ENCODE data around the gene FRMD6. TPM values are rescaled to one million over a fixed set of nuclear protein-coding genes. Genes with fewer than 3 reads are reported as not detected.

Gene FRMD6
- polyA plus RNA-seq, 10 donors: 22.3 to 40.8 (median 30.4) TPM

- no peak for DNase-seq
These were observed 9.8 kb downstream of the FRMD6 start for GRCh38 chr14:51661504-51661903.

- DNase-seq: no peak
These were observed 12.1 kb downstream of the FRMD6 start for GRCh38 chr14:51663783-51664326.

GRCh38 chr14:51666070-51666469 lies 14.4 kb downstream of the FRMD6 start:
- DNase-seq: no peak

- DNase-seq: no peak
These were observed 15.1 kb downstream of the FRMD6 start for GRCh38 chr14:51666826-51667225.

- no peak for DNase-seq
These were observed 17.2 kb downstream of the FRMD6 start for GRCh38 chr14:51668870-51669269.

DNA sequence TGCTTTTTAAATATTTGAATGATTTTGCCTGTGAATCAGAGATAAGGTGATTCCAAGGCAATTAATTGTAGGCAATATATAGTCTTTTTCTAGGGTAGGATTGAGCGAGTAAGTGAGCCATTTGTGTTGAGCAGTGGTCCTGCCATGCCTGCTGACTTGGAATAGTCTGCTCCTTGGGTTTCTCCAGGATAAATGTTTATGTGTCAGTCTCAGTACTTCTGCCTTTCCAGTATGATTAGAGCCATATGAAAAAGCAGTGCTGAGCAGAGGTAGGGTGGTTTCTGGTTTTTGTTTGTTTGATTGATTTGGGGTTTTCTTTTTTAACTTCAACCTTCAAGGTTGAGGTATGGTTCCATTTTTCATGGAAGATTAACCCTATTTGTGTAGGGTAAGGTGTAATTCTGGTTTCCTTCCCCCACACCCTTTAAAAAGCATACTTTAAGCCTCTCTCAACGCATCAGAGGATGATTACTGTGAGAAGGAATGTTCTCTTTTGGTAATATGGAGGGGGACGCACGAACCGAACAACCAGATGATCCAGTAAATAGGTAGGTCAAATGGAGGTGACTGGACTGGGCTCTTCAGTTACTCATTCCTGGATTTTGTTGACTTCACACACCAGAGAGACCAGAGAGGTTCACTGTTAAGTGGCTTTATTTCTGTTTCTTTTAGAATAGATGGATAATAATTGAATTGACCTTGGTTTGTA lies 22.7 kb downstream of the FRMD6 start:
- DNase-seq: no peak

DNA sequence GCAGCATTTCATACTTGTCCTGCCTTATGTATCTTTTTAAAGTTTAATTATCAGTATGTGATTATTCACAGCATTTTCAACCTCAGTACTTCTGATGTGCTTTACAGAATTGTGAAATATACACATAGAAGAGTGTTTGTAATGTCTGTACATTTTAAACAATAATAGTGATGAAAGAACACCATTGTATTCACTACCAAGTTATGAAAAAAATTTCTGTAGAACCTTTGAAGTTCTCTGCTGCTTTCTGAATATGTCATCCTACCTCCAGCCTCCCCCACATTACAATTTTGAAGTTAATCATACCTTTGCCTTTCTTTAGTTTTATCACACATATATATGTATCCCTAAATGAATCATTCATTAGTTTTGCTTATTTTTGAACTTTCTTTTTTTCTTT lies 24.8 kb downstream of the FRMD6 start:
- DNase-seq: no peak

DNA sequence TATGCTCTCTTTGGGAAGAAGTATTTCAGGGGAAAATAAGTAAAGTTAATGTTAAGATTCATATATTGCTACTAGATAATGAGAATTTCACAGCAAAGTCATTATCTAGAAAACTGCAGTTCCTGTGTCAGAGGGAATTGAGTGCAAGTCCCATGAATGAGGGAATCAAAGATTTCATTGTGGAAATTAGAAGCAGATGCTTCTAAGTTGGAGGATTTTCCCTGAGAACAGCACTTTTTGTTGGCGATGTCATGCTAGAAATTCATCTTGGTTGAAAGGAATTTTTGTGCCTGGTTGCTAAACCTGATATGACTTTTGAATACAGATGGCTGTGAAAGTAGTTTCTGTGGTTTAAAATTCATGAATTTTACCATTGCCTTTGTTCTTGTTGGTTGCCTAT lies 25.6 kb downstream of the FRMD6 start:
- DNase-seq: peak; percentile 54 to 81 (median 61)

DNA sequence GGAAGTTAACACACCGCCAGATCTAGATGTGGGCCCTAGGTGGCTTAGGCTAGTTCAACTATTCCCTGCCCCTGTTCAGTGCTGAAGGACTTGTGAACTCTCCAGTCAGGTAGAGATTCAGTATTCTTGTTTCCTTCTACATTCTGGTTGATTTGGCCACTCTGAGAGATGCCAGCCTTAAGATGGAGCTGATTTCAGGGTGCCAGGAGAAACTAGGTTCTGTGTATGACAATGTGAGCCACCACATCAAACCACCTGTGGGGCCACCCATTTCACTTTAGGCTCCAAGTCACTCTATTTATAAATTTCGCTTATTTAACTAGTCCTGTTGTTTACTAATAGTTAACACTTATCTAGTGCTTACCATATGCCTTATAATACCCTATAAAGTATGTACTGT lies 26.0 kb downstream of the FRMD6 start:
- DNase-seq: no peak

DNA sequence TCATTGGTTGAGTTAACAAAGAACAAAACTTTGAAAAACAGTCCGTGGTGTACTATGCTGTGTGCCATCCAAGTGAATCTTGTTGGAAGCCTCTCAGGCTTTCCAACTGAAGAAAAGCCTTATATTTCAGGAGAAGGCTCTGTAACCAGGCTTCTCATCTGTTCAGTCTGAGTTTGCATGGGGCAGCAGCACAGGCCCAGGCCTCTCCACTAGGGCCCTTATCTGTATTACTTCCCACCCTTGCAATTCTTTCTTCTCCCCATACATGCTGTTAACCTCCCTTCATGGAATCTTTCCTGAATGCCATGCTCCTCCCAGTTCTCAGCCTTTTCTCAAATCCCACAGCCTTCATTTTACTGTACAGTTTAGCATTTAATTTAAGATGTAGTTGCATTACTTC lies 28.3 kb downstream of the FRMD6 start:
- no peak for DNase-seq

DNA sequence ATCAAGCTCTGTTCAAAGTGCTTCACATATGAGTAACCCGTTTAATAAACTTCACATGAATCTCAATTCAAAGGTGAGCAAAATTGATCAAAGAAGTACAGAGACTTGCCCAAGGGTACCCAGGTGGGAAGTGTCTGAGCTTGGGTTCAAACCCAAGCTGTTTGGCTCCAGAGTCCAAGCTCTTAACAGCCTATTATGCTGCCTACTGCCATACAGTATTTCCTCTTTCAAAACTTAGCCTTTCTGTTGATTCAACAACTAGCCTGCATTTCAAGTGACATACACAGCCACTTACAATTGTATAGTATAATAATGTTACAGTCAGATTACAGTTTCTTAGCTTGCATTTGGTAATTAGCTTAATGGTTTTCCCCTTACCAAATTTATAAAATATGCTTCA lies 29.7 kb downstream of the FRMD6 start:
- DNase-seq: no peak

GRCh38 chr14:51682411-51682810 lies 30.7 kb downstream of the FRMD6 start:
- no peak for DNase-seq

DNA sequence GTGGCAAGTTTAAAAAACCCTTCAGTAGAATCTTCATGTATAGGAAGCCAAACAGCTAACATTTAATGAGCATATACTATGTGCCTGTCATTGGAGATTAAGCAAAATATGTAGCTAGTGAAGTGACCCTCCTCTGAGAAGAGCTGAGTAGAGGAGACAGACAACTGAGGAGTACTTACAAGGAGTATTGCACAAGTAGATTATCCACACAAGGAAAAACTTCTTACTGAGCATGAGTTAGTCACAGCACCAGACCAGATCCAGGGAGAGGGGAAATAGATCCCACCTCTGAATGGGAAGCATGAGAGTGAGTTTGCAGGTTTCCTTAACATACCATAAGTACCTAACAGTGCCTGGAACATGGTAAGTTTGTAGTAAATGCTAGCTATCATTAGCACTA lies 33.0 kb downstream of the FRMD6 start:
- DNase-seq: no peak

DNA sequence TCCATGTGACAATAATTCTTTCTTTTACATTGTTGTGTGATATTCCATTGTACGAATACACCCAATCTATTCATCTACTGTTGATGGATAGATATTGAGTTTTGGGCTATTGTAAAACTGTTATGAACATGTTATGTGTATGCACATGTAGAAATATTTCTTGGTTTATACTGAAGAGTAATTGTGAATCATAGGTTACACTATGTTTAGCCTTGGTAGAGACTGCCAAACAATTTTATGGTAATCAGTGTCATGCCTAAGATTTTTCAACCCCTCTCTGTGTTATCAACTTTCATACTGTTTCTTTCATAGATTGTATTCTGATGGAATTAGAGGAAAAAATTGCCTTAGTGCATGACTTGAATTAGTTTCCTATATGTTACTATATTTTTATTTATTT lies 39.5 kb downstream of the FRMD6 start:
- DNase-seq: no peak

DNA sequence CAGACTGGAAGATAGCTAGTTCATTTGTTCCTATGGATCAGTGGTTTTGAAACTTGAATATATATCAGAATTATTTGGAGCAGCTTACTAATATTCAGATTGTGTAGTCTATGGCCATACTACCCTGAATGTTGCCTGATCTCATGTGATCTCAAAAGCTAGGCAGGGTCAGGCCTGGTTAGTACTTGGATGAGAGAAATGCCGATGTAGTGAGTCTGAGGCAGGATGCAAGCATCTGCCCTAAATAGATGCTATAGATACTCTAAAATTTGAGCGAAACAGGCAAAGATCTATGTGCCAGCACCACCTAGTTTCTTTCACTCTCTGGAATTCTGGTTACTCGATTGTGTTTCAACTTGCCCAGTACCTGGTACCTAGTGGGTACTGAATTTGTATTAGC lies 40.9 kb downstream of the FRMD6 start:
- DNase-seq: no peak

GRCh38 chr14:51697848-51698247 lies 46.1 kb downstream of the FRMD6 start:
- no peak for DNase-seq

GRCh38 chr14:51701951-51702350 lies 50.2 kb downstream of the FRMD6 start:
- DNase-seq: no peak

GRCh38 chr14:51703787-51704186 lies 52.1 kb downstream of the FRMD6 start:
- DNase-seq: no peak

GRCh38 chr14:51704545-51704944 lies 52.8 kb downstream of the FRMD6 start:
- no peak for DNase-seq

GRCh38 chr14:51707327-51707726 lies 55.6 kb downstream of the FRMD6 start:
- no peak for DNase-seq

DNA sequence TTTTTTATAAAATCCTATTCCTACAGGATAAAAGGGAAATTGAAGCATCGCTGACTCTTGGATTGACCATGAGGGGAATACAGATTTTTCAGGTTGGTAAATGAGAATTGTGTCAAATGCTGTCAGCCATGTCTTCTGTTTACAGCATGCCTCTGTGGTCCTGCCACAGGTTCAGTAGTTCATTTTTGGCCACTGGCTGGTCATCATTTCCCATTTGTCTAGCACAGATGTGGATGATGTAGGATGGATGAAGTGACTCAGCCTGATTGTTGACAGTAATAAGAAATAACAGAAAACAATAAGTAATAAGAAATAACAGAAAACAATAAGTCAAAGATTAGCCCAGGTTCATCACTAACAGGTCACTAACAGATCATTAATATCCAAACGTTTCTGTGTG lies 59.8 kb downstream of the FRMD6 start:
- DNase-seq: no peak

- DNase-seq: no peak
These were observed 63.5 kb downstream of the FRMD6 start for GRCh38 chr14:51715250-51715649.

DNA sequence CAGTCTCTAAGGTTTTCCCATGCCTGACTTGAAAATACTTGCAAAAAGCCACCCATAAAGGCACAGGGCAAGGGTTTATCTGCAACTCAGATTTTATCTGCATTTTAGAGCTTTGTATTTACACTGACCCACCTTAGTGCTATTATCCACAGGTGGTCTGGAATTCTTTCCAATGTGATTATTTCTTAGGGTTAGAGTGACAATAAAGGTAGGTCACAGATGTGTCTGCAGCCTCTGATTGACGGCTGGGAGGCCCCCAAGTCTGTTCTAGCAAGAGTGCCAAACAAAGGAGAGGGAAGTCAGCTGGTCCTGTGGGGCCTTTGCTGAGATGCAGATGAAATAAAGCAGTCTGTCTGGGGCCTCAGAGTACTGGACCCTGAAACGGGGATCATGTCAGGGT lies 64.0 kb downstream of the FRMD6 start:
- DNase-seq: no peak

- no peak for DNase-seq
These were observed 64.9 kb downstream of the FRMD6 start for GRCh38 chr14:51716610-51717009.

Data from muscle of back (tissue), 11 donors.